ENCODE results near the gene IL17REL.
"Not testable (repeated sequence)": the region's sequence is repeated elsewhere in the genome, so short reads cannot be mapped to it uniquely, and the experiment has no call there.

IL17REL gene

DNA sequence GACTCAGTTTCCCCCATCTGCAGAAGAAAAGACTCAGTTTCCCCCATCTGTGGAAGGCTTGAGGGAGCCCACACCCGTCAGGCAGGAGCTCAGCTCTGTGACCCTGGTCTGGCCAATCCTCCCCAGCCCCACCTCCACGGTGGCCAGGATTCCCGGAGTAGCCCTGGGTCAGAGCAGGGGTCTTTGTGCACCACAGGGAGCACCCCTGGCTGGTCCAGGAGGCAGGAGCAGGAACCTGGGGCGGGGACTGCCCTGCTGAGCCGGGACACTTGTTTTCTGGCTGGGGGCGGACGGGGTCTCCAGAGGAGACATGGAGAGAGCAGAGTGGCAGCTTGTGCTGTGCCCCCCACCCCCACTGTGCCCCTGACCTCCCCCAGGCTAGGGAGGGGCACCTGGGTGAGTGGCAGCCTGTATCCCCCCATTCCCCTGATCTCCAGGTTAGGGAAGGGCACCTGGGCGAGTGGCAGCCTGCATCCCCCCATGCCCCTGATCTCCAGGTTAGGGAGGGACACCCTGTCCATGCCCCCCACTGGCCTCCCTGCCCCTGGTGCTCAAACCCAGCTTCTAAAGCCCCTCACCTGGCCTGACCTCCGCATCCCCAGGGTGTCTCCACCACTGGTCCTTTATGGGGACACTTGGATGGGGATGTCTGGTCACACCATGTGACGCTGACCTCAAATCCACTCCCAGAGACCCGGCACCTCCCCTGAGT is 18.8 kb downstream of the IL17REL start:
- TF ChIP-seq, protein P1, sequence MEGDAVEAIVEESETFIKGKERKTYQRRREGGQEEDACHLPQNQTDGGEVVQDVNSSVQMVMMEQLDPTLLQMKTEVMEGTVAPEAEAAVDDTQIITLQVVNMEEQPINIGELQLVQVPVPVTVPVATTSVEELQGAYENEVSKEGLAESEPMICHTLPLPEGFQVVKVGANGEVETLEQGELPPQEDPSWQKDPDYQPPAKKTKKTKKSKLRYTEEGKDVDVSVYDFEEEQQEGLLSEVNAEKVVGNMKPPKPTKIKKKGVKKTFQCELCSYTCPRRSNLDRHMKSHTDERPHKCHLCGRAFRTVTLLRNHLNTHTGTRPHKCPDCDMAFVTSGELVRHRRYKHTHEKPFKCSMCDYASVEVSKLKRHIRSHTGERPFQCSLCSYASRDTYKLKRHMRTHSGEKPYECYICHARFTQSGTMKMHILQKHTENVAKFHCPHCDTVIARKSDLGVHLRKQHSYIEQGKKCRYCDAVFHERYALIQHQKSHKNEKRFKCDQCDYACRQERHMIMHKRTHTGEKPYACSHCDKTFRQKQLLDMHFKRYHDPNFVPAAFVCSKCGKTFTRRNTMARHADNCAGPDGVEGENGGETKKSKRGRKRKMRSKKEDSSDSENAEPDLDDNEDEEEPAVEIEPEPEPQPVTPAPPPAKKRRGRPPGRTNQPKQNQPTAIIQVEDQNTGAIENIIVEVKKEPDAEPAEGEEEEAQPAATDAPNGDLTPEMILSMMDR (conservative IDR thresholded peaks at IDR 0.05): peak; percentile 43; the same call in 1 of the 2 replicates
- no peak overlapping the region for H3K27ac ChIP-seq

DNA sequence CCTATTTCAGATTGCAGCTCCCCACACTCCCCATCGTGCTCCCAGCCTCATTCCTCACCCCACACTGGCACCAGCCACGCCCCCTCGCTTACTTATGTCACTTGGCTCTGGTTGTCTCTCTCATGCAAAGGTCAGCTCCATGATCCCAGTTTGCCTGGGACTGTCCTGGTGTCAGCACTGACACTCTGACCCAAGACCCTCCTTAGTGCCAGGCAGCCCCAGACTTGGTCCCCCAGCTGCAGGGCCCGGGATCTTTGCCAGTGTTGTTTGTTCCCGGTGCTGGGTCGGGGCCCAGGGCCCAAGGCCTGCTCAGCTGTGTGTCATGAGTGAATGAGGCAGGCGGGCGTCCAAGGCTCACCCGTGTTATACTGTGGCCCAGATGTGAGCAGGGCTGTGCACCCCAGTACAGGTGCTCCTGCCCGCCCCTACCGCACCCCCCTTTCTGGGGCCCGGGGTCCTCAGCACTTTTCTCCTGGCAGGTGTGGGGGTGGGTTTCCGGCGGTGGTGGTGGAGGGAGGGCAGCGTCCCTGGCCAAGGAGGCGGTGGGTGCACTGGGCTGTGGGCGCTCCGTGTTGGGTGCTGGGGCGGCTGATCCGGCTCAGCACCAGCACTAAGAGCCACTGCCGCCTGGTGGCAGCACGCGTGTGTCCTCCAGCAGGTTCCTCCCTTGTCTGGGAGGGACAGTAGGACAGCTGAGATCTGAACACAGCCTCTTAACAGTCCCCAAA is 19.5 kb downstream of the IL17REL start:
- TF ChIP-seq, protein P1 (conservative IDR thresholded peaks at IDR 0.05): peak; percentile 83
- H3K27ac ChIP-seq: no peak overlapping the region

DNA sequence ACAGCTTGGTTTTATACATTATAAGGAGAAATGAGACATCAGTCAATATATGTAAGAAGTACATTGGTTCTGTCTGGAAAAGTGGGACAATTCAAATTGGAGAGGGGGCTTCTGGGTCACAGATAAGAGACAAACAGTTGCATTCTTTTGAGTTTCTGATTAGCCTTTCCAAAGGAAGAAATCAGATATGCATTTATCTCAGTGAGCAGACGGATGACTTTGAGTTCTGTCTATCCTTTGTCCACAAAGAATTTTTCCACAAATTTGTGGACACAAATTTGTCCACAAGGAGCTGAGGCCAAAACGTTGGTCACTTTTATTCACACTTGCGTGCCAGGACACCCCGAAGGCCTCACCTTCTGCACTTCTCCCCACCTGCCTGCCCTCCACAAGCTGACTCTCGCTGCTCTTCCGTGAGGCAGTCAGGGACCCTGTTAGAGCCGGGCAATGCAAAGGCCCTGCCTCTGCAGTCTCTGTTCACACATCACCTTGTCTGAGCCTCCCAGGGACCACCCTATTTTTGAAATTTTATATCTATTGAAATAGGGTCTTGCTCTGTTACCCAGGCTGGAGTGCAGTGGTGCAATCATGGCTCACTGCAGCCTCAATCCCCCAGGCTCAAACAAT is 20.5 kb downstream of the IL17REL start:
- no peak overlapping the region for H3K27ac ChIP-seq
- TF ChIP-seq, protein P1 (conservative IDR thresholded peaks at IDR 0.05): no peak

DNA sequence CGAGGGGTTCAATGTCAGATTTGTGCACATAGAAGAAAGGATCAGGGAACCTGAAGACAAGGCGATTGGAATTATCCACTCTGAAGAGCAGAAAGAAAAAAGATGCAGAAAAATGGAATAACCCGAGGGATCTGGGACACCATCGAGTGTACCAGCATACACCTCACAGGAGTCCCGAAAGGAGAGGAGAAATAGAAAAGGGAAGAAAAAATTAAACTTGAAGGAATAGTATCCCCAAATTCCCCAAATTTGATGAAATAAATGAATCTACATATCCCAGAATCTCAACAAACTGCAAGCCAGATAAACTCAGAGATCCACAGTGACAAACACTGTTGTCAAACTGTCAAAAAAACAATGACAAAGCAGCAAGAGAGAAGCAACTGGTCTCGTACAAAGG is 21.4 kb downstream of the IL17REL start:
- H3K27ac ChIP-seq: no peak overlapping the region
- TF ChIP-seq, protein P1 (conservative IDR thresholded peaks at IDR 0.05): no peak

DNA sequence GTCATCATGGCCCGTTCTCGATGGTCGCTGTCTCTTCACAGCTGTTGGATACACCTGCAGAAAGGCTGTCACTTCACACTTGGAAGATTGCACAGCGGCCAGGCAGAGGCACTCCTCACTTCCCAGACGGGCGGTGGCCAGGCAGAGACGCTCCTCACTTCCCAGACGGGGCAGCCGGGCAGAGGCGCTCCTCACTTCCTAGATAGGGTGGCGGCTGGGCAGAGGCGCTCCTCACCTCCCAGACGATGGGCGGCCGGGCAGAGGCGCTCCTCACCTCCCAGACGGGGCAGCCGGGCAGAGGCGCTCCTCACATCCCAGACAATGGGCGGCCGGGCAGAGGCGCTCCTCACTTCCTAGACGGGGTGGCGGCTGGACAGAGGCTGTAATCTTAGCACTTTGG is 22.7 kb downstream of the IL17REL start:
- H3K27ac ChIP-seq: not testable (repeated sequence)

DNA sequence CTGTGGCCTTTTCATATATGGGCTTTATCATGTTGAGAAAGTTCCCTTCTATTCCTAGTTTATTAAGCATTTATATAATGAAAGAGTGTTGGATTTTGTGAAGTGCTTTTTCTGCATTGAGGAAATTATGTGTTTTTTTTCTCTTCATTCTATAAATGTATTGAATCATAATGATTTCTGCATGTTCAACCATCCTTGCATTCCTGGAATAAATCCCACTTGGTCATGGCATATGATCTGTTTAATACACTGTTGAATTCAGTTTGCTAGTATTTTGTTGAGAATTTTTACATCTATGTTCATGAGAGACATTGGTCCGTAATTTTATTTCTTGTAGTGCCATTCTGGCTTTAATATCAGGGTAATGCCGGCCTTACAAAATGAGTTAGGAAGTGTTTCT is 26.2 kb downstream of the IL17REL start:
- TF ChIP-seq, protein P1 (conservative IDR thresholded peaks at IDR 0.05): no peak
- H3K27ac ChIP-seq: no peak overlapping the region

DNA sequence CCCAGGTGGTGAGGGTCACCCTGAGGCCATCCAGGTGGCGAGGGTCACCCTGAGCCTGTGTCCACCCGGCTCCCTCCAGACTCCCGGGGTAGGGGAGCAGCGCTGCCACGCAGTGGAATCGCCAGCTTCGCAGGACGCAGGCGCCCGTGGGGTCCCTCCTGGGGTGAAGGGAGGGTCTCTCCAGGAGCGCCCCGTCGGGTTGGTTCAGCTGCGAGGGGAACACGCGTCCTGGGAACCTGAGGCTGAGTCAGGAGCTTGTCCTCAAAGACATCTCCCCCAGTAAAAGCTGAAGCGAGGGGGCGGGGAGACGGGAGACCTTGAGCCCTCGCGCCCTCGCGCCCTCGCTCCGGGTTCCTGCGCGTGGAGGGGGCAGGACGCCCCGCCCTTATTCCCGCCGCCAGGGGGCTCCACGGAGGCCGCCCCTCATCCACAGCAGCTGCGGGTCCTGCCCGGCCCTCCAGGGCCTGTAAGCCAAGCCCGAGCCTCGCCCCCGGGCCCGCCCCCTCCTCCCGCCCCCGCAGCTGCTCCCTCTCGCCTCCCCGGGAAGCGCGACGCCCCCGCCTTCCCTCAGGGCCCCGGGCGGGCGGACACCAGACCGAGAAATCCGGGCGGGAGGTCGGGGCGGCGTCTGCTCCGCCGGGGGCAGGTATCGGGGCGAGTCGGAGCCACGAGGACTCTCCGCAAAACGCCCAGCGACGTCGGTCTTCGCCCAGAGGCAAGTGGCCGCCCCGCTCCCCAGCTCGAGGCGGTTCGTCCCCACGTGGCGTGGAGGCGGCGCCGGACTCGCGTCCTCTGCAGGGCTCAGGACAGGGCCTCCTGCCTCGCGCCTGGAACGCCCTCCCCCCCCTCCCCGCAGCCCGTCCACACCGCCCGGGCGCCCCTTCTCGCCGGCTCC is 29.2 kb downstream of the IL17REL start:
- no peak overlapping the region for H3K27ac ChIP-seq
- TF ChIP-seq, protein P1 (conservative IDR thresholded peaks at IDR 0.05): no peak

DNA sequence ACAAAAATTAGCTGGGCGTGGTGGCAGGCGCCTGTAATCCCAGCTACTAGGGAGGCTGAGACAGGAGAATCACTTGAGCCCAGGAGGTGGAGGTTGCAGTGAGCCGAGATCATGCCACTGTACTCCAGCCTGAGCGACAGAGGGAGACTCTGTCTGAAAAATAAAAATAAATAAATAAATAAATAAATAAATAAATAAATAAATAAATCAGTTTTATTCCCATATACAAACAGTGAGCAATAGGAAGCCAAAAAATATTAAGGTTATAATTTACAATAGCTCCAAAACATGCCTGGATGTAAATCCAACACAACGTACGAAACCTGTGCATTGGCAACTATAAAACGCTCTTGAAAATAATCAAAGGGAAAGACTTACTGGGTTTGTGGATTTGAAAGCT is 30.8 kb downstream of the IL17REL start:
- H3K27ac ChIP-seq: not testable (repeated sequence)

Measured in VCaP (cell line).